ENCODE data around the gene C1orf52. TPM values are rescaled to one million over a fixed set of nuclear protein-coding genes. Genes with fewer than 3 reads are reported as not detected.
A peak's percentile ranks its signal among the peaks of the same experiment; 100 is the strongest.

C1orf52 gene
- total and polyA plus RNA-seq, 5 donors from 2014 or later, result 19.7 to 55.6 (median 27.6) TPM

- DNase-seq (peak in 1 of 3 donors; percentile 45), ATAC-seq (ENCODE audit: low read depth in 2 of 2) (peak; percentile 71 to 86)
- Mint-ChIP-seq H3K27ac (peak overlapping the region in 2 of 3 donors; percentile 22 to 96), H3K27me3 (no peaks in the 10 kb centered on the region), H3K4me1 (peaks cover 0 to 10% (median 6%) of the 10 kb centered on the region in 4 donors), H3K36me3 (no peaks in the 10 kb centered on the region), H3K4me3 (peak overlapping the region in 2 of 4 donors; percentile 3 to 27), H3K9me3 (peaks cover 0 to 1% (median 0%) of the 10 kb centered on the region in 7 donors)
- H3K4me1 ChIP-seq (ENCODE audit: control insufficient read depth, insufficient read depth, low read length, poor library complexity, severe bottlenecking), result peaks cover 8% of the 10 kb centered on the region
- H3K27me3 ChIP-seq (ENCODE audit: control insufficient read depth, insufficient read depth, low read length), result peaks cover 9% of the 10 kb centered on the region
- no peak overlapping the region for H3K4me3 ChIP-seq (ENCODE audit: low read depth, low read length)
- no peak overlapping the region for H3K27ac ChIP-seq (ENCODE audit: insufficient read depth, low read length, poor library complexity, severe bottlenecking)
- H3K9me3 ChIP-seq (ENCODE audit: control insufficient read depth in 2 of 2, low read length in 2 of 2), result no peaks in the 10 kb centered on the region
- H3K36me3 ChIP-seq (ENCODE audit: control insufficient read depth, insufficient read depth, low read length), result no peaks in the 10 kb centered on the region
Measured at GRCh38 chr1:85297855-85298629, 38.6 kb upstream of the C1orf52 start.

GRCh38 chr1:85297538-85297854 lies 38.0 kb upstream of the C1orf52 start:
- peak overlapping the region in 1 of 4 donors; percentile 3 for H3K4me3 Mint-ChIP-seq
- Histone ChIP-seq H3K4me1 (ENCODE audit: control insufficient read depth, insufficient read depth, low read length, poor library complexity, severe bottlenecking) (peaks cover 8% of the 10 kb centered on the region), H3K27me3 (ENCODE audit: control insufficient read depth, insufficient read depth, low read length) (peaks cover 7% of the 10 kb centered on the region), H3K36me3 (ENCODE audit: control insufficient read depth, insufficient read depth, low read length) (no peaks in the 10 kb centered on the region), H3K4me3 (ENCODE audit: low read depth, low read length) (no peak overlapping the region), H3K9me3 (ENCODE audit: control insufficient read depth in 2 of 2, low read length in 2 of 2) (no peaks in the 10 kb centered on the region), H3K27ac (ENCODE audit: insufficient read depth, low read length, poor library complexity, severe bottlenecking) (no peak overlapping the region)
- peak overlapping the region in 1 of 3 donors; percentile 56 for H3K27ac Mint-ChIP-seq
- H3K36me3 Mint-ChIP-seq, result no peaks in the 10 kb centered on the region
- peaks cover 0 to 1% (median 0%) of the 10 kb centered on the region in 7 donors for H3K9me3 Mint-ChIP-seq
- DNase-seq (no peak), ATAC-seq (ENCODE audit: low read depth in 2 of 2) (no peak)
- no peaks in the 10 kb centered on the region for H3K27me3 Mint-ChIP-seq
- H3K4me1 Mint-ChIP-seq, result peaks cover 0 to 10% (median 6%) of the 10 kb centered on the region in 4 donors

GRCh38 chr1:85296980-85297379 lies 37.5 kb upstream of the C1orf52 start:
- ATAC-seq (ENCODE audit: low read depth in 2 of 2) (no peak), DNase-seq (no peak)
- Histone ChIP-seq H3K4me1 (ENCODE audit: control insufficient read depth, insufficient read depth, low read length, poor library complexity, severe bottlenecking) (peaks cover 8% of the 10 kb centered on the region), H3K36me3 (ENCODE audit: control insufficient read depth, insufficient read depth, low read length) (no peaks in the 10 kb centered on the region), H3K27me3 (ENCODE audit: control insufficient read depth, insufficient read depth, low read length) (peaks cover 3% of the 10 kb centered on the region), H3K4me3 (ENCODE audit: low read depth, low read length) (no peak overlapping the region), H3K27ac (ENCODE audit: insufficient read depth, low read length, poor library complexity, severe bottlenecking) (no peak overlapping the region), H3K9me3 (ENCODE audit: control insufficient read depth in 2 of 2, low read length in 2 of 2) (no peaks in the 10 kb centered on the region)
- no peak overlapping the region for H3K27ac Mint-ChIP-seq
- H3K27me3 Mint-ChIP-seq, result no peaks in the 10 kb centered on the region
- peaks cover 0 to 10% (median 6%) of the 10 kb centered on the region in 4 donors for H3K4me1 Mint-ChIP-seq
- no peak overlapping the region for H3K4me3 Mint-ChIP-seq
- H3K9me3 Mint-ChIP-seq, result peaks cover 0 to 1% (median 0%) of the 10 kb centered on the region in 7 donors
- H3K36me3 Mint-ChIP-seq, result no peaks in the 10 kb centered on the region

GRCh38 chr1:85295654-85296053 lies 36.2 kb upstream of the C1orf52 start:
- H3K4me1 Mint-ChIP-seq, result peaks cover 0 to 10% (median 6%) of the 10 kb centered on the region in 4 donors
- H3K27ac Mint-ChIP-seq, result no peak overlapping the region
- ATAC-seq (ENCODE audit: low read depth in 2 of 2) (no peak), DNase-seq (no peak)
- H3K36me3 ChIP-seq (ENCODE audit: control insufficient read depth, insufficient read depth, low read length), result no peaks in the 10 kb centered on the region
- no peaks in the 10 kb centered on the region for H3K9me3 ChIP-seq (ENCODE audit: control insufficient read depth in 2 of 2, low read length in 2 of 2)
- peaks cover 8% of the 10 kb centered on the region for H3K4me1 ChIP-seq (ENCODE audit: control insufficient read depth, insufficient read depth, low read length, poor library complexity, severe bottlenecking)
- H3K27me3 ChIP-seq (ENCODE audit: control insufficient read depth, insufficient read depth, low read length), result no peaks in the 10 kb centered on the region
- no peak overlapping the region for H3K27ac ChIP-seq (ENCODE audit: insufficient read depth, low read length, poor library complexity, severe bottlenecking)
- H3K9me3 Mint-ChIP-seq, result peaks cover 0 to 1% (median 0%) of the 10 kb centered on the region in 7 donors
- H3K4me3 Mint-ChIP-seq, result no peak overlapping the region
- no peaks in the 10 kb centered on the region for H3K36me3 Mint-ChIP-seq
- no peaks in the 10 kb centered on the region for H3K27me3 Mint-ChIP-seq
- no peak overlapping the region for H3K4me3 ChIP-seq (ENCODE audit: low read depth, low read length)

- peaks cover 0 to 10% (median 6%) of the 10 kb centered on the region in 4 donors for H3K4me1 Mint-ChIP-seq
- DNase-seq, result no peak
- H3K27me3 Mint-ChIP-seq, result no peaks in the 10 kb centered on the region
- no peaks in the 10 kb centered on the region for H3K36me3 ChIP-seq (ENCODE audit: control insufficient read depth, insufficient read depth, low read length)
- no peak overlapping the region for H3K27ac Mint-ChIP-seq
- H3K9me3 ChIP-seq (ENCODE audit: control insufficient read depth in 2 of 2, low read length in 2 of 2), result no peaks in the 10 kb centered on the region
- H3K4me3 Mint-ChIP-seq, result no peak overlapping the region
- no peak for ATAC-seq (ENCODE audit: low read depth in 2 of 2)
- no peak overlapping the region for H3K27ac ChIP-seq (ENCODE audit: insufficient read depth, low read length, poor library complexity, severe bottlenecking)
- H3K9me3 Mint-ChIP-seq, result peaks cover 0 to 1% (median 0%) of the 10 kb centered on the region in 7 donors
- peaks cover 8% of the 10 kb centered on the region for H3K4me1 ChIP-seq (ENCODE audit: control insufficient read depth, insufficient read depth, low read length, poor library complexity, severe bottlenecking)
- H3K27me3 ChIP-seq (ENCODE audit: control insufficient read depth, insufficient read depth, low read length), result no peaks in the 10 kb centered on the region
- no peak overlapping the region for H3K4me3 ChIP-seq (ENCODE audit: low read depth, low read length)
- H3K36me3 Mint-ChIP-seq, result no peaks in the 10 kb centered on the region
Measured at GRCh38 chr1:85295006-85295431, 35.6 kb upstream of the C1orf52 start.

GRCh38 chr1:85290826-85291225 lies 31.4 kb upstream of the C1orf52 start:
- Mint-ChIP-seq H3K36me3 (no peaks in the 10 kb centered on the region), H3K4me1 (no peaks in the 10 kb centered on the region), H3K4me3 (no peak overlapping the region), H3K27me3 (peaks cover 4% of the 10 kb centered on the region), H3K9me3 (no peaks in the 10 kb centered on the region), H3K27ac (no peak overlapping the region)
- Histone ChIP-seq H3K27me3 (ENCODE audit: control insufficient read depth, insufficient read depth, low read length) (no peaks in the 10 kb centered on the region), H3K27ac (ENCODE audit: insufficient read depth, low read length, poor library complexity, severe bottlenecking) (no peak overlapping the region), H3K36me3 (ENCODE audit: control insufficient read depth, insufficient read depth, low read length) (no peaks in the 10 kb centered on the region), H3K4me3 (ENCODE audit: low read depth, low read length) (no peak overlapping the region), H3K4me1 (ENCODE audit: control insufficient read depth, insufficient read depth, low read length, poor library complexity, severe bottlenecking) (no peaks in the 10 kb centered on the region), H3K9me3 (ENCODE audit: control insufficient read depth in 2 of 2, low read length in 2 of 2) (no peaks in the 10 kb centered on the region)
- DNase-seq (no peak), ATAC-seq (ENCODE audit: low read depth in 2 of 2) (no peak)

GRCh38 chr1:85289848-85290335 lies 30.4 kb upstream of the C1orf52 start:
- Mint-ChIP-seq H3K9me3 (no peaks in the 10 kb centered on the region), H3K4me3 (no peak overlapping the region), H3K27ac (no peak overlapping the region), H3K4me1 (no peaks in the 10 kb centered on the region), H3K36me3 (no peaks in the 10 kb centered on the region), H3K27me3 (peaks cover 4% of the 10 kb centered on the region)
- Histone ChIP-seq H3K4me1 (ENCODE audit: control insufficient read depth, insufficient read depth, low read length, poor library complexity, severe bottlenecking) (no peaks in the 10 kb centered on the region), H3K27me3 (ENCODE audit: control insufficient read depth, insufficient read depth, low read length) (no peaks in the 10 kb centered on the region), H3K9me3 (ENCODE audit: control insufficient read depth in 2 of 2, low read length in 2 of 2) (no peaks in the 10 kb centered on the region), H3K27ac (ENCODE audit: insufficient read depth, low read length, poor library complexity, severe bottlenecking) (no peak overlapping the region), H3K36me3 (ENCODE audit: control insufficient read depth, insufficient read depth, low read length) (no peaks in the 10 kb centered on the region), H3K4me3 (ENCODE audit: low read depth, low read length) (no peak overlapping the region)
- DNase-seq, result no peak
- ATAC-seq (ENCODE audit: low read depth in 2 of 2), result no peak
